H9 (cell line): ENCODE results near the gene FRY. TPM values are rescaled to one million over a fixed set of nuclear protein-coding genes. Genes with fewer than 3 reads are reported as not detected.

Experiments
- DNase-seq: peaks from one replicate; pipeline ENCODE4 v3.0.0-alpha.2; 2017
- H2AFZ ChIP-seq: one replicate; pipeline ENCODE4 v1.6.1; 2013; ENCODE audit warnings: mild to moderate bottlenecking, low read length, control low read depth, moderate library complexity
- H2AK5ac ChIP-seq: 2 replicates; pipeline ENCODE4 v1.6.1; 2013; ENCODE audit warnings: low read length, control low read depth, mixed read lengths; ENCODE audit not compliant: insufficient read length
- H2BK120ac ChIP-seq: one replicate; pipeline ENCODE4 v1.6.1; 2013; ENCODE audit warnings: low read depth, mild to moderate bottlenecking, low read length, control low read depth, inconsistent platforms; ENCODE audit not compliant: poor library complexity, severe bottlenecking
- H2BK12ac ChIP-seq: 2 replicates; pipeline ENCODE4 v1.6.1; 2013; ENCODE audit warnings: low read length, control low read depth, mixed read lengths, low read depth; ENCODE audit not compliant: insufficient read length
- H2BK15ac ChIP-seq: 2 replicates; pipeline ENCODE4 v1.6.1; 2013; ENCODE audit warnings: low read depth, low read length, control low read depth
- H2BK20ac ChIP-seq: one replicate; pipeline ENCODE4 v1.6.1; 2013; ENCODE audit warnings: low read depth, mild to moderate bottlenecking, low read length, control low read depth, inconsistent platforms; ENCODE audit not compliant: poor library complexity, severe bottlenecking
- H2BK5ac ChIP-seq: 2 replicates; pipeline ENCODE4 v1.6.1; 2013; ENCODE audit warnings: low read length, control low read depth, mixed read lengths; ENCODE audit not compliant: insufficient read length
- H3K14ac ChIP-seq: 2 replicates; pipeline ENCODE4 v1.6.1; 2013; ENCODE audit warnings: low read length, control low read depth; ENCODE audit not compliant: insufficient read depth
- H3K18ac ChIP-seq: 2 replicates; pipeline ENCODE4 v1.6.1; 2013; ENCODE audit warnings: low read depth, mild to moderate bottlenecking, mixed read lengths, low read length, control low read depth; ENCODE audit not compliant: insufficient read length
- H3K23ac ChIP-seq: 2 replicates; pipeline ENCODE4 v1.6.1; 2013; ENCODE audit warnings: low read length, control low read depth, mixed read lengths, low read depth; ENCODE audit not compliant: insufficient read length
- H3K23me2 ChIP-seq: 2 replicates; pipeline ENCODE4 v1.6.1; 2013; ENCODE audit warnings: low read depth, mild to moderate bottlenecking, mixed read lengths, low read length, control low read depth; ENCODE audit not compliant: insufficient read length, poor library complexity, severe bottlenecking
- H3K27ac ChIP-seq: 2 replicates; pipeline ENCODE4 v1.5.1; 2013; ENCODE audit warnings: low read length, control low read depth, mixed read lengths, low read depth; ENCODE audit not compliant: insufficient read length
- H3K27me3 ChIP-seq: 2 replicates; pipeline ENCODE4 v1.6.1; 2013; ENCODE audit warnings: low read length, control low read depth, inconsistent platforms; ENCODE audit not compliant: insufficient read depth
- H3K4ac ChIP-seq: 2 replicates; pipeline ENCODE4 v1.6.1; 2013; ENCODE audit warnings: low read depth, mild to moderate bottlenecking, control low read depth, inconsistent platforms, low read length, moderate library complexity
- H3K4me1 ChIP-seq: 2 replicates; pipeline ENCODE4 v1.6.1; 2013; ENCODE audit warnings: low read length, control low read depth, inconsistent platforms; ENCODE audit not compliant: insufficient read depth
- H3K4me2 ChIP-seq: 2 replicates; pipeline ENCODE4 v1.6.1; 2013; ENCODE audit warnings: low read length, control low read depth, mixed read lengths; ENCODE audit not compliant: insufficient read length, insufficient read depth
- H3K56ac ChIP-seq: 2 replicates; pipeline ENCODE4 v1.6.1; 2013; ENCODE audit warnings: low read depth, mild to moderate bottlenecking, mixed read lengths, low read length, control low read depth; ENCODE audit not compliant: insufficient read length
- H3K79me1 ChIP-seq: 2 replicates; pipeline ENCODE4 v1.6.1; 2013; ENCODE audit warnings: low read depth, mild to moderate bottlenecking, moderate library complexity, low read length, control low read depth, inconsistent platforms; ENCODE audit not compliant: insufficient read depth, poor library complexity, severe bottlenecking
- H3K79me2 ChIP-seq: 2 replicates; pipeline ENCODE4 v1.6.1; 2013; ENCODE audit warnings: low read length, control low read depth, inconsistent platforms; ENCODE audit not compliant: insufficient read depth
- H3K9ac ChIP-seq: 2 replicates; pipeline ENCODE4 v1.6.1; 2013; ENCODE audit warnings: low read length, control low read depth, mixed read lengths; ENCODE audit not compliant: insufficient read length; ENCODE audit errors: extremely low read depth
- H3K9me3 ChIP-seq: one replicate; pipeline ENCODE4 v1.6.1; 2013; ENCODE audit warnings: low read depth, low read length, inconsistent platforms; ENCODE audit not compliant: control insufficient read depth
- H3T11ph ChIP-seq: one replicate; pipeline ENCODE4 v1.6.1; 2013; ENCODE audit warnings: mild to moderate bottlenecking, low read length, control low read depth, inconsistent platforms
- H4K20me1 ChIP-seq: one replicate; pipeline ENCODE4 v1.6.1; 2013; ENCODE audit not compliant: control insufficient read depth, insufficient read length, insufficient read depth
- H4K5ac ChIP-seq: 2 replicates; pipeline ENCODE4 v1.6.1; 2013; ENCODE audit warnings: low read depth, mild to moderate bottlenecking, mixed read lengths, low read length, control low read depth; ENCODE audit not compliant: insufficient read length
- H4K8ac ChIP-seq: replicated peaks from 2 replicates; pipeline ENCODE4 v1.6.1; 2013; ENCODE audit warnings: low read length, control low read depth, mixed read lengths, low read depth; ENCODE audit not compliant: insufficient read length
- H4K91ac ChIP-seq: 2 replicates; pipeline ENCODE4 v1.6.1; 2013; ENCODE audit warnings: low read depth, mild to moderate bottlenecking, moderate library complexity, mixed read lengths, low read length, control low read depth; ENCODE audit not compliant: insufficient read length
- H3K27ac Mint-ChIP-seq, 3 experiments: 2 replicates in 2 of 3; 3 replicates in 1 of 3; pipeline ENCODE4 v1.8.0; 2020 to 2021; ENCODE audit warnings: mixed read lengths in 3 of 3, mild to moderate bottlenecking in 1 of 3, moderate library complexity in 1 of 3
- H3K27me3 Mint-ChIP-seq: 2 replicates; pipeline ENCODE4 v1.8.0; 2021; ENCODE audit warnings: low read depth, mild to moderate bottlenecking, moderate library complexity, mixed read lengths
- H3K36me3 Mint-ChIP-seq, 3 experiments: 2 replicates in 2 of 3; 3 replicates in 1 of 3; pipeline ENCODE4 v1.8.0; 2020 to 2021; ENCODE audit warnings: low read depth in 3 of 3, mixed read lengths in 3 of 3; ENCODE audit not compliant: insufficient read depth in 1 of 3
- H3K4me1 Mint-ChIP-seq, 2 experiments: 2 replicates each; pipeline ENCODE4 v1.8.0; 2020; ENCODE audit warnings: mixed read lengths in 2 of 2
- H3K4me3 Mint-ChIP-seq, 2 experiments: 2 replicates in 1 of 2; 3 replicates in 1 of 2; pipeline ENCODE4 v1.8.0; 2020 to 2021; ENCODE audit warnings: mild to moderate bottlenecking in 2 of 2, mixed read lengths in 2 of 2, moderate library complexity in 1 of 2
- H3K9me3 Mint-ChIP-seq, 2 experiments: 2 replicates in 1 of 2; 3 replicates in 1 of 2; pipeline ENCODE4 v1.8.0; 2020; ENCODE audit warnings: mild to moderate bottlenecking in 2 of 2, mixed read lengths in 2 of 2, moderate library complexity in 1 of 2
- WGBS: extraction: QIAGEN DNeasy Blood & Tissue Kit; methylation state at CpG from one replicate; pipeline ENCODE4 v1.1.7; 2013; ENCODE audit warnings: missing lambda C conversion rate, low lambda C conversion rate, mixed read lengths; ENCODE audit not compliant: insufficient read length; ENCODE audit errors: extremely low coverage; 5-methylcytosine and 5-hydroxymethylcytosine counted together
- total RNA-seq: library from RNA; stranded (reverse); gene quantifications from 2 replicates; pipeline ENCODE4 v1.2.1, GENCODE V29; 2021
- TF ChIP-seq, protein P1 (sequence below): fragments of 200-600 bp; sonication (generic); conservative IDR thresholded peaks from 3 replicates; pipeline ENCODE4 v1.8.0; 2021; ENCODE audit warnings: antibody characterized with exemption, mild to moderate bottlenecking

The FRY gene
- total RNA-seq, 1 experiment from 2014 or later, result 5.2 TPM

DNA sequence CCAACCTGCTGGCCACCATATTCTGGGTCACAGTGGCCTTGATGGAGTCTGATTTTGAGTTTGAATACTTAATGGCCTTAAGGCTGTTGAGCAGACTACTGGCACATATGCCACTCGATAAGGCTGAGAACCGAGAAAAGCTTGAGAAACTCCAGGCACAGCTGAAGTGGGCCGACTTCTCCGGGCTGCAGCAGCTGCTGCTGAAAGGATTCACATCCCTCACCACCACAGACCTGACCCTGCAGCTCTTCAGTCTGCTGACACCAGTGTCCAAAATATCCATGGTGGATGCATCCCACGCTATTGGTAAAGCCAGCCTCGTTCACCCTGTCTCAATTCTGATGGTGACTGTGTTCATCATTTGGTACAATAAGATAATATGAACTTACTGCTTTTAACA is 206.1 kb downstream of the FRY start:
- H3K27ac Mint-ChIP-seq, result no peak overlapping the region; a peak in 1 of 7 replicates
- no peak overlapping the region for H3K14ac ChIP-seq
- H3K4me2 ChIP-seq, result no peak overlapping the region
- peaks cover 0 to 6% (median 4%) of the 10 kb centered on the region in 3 experiments; a peak in 3 of 7 replicates for H3K36me3 Mint-ChIP-seq
- H4K8ac ChIP-seq, result no peak overlapping the region
- H3K56ac ChIP-seq, result no peak overlapping the region
- TF ChIP-seq, protein P1, sequence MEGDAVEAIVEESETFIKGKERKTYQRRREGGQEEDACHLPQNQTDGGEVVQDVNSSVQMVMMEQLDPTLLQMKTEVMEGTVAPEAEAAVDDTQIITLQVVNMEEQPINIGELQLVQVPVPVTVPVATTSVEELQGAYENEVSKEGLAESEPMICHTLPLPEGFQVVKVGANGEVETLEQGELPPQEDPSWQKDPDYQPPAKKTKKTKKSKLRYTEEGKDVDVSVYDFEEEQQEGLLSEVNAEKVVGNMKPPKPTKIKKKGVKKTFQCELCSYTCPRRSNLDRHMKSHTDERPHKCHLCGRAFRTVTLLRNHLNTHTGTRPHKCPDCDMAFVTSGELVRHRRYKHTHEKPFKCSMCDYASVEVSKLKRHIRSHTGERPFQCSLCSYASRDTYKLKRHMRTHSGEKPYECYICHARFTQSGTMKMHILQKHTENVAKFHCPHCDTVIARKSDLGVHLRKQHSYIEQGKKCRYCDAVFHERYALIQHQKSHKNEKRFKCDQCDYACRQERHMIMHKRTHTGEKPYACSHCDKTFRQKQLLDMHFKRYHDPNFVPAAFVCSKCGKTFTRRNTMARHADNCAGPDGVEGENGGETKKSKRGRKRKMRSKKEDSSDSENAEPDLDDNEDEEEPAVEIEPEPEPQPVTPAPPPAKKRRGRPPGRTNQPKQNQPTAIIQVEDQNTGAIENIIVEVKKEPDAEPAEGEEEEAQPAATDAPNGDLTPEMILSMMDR, result no peak
- no peaks in the 10 kb centered on the region for H3K4me1 ChIP-seq
- no peak overlapping the region for H2BK20ac ChIP-seq
- H4K20me1 ChIP-seq, result no peaks in the 10 kb centered on the region
- H2BK120ac ChIP-seq, result no peak overlapping the region
- H3K9me3 Mint-ChIP-seq, result no peaks in the 10 kb centered on the region
- no peaks in the 10 kb centered on the region for H3K79me2 ChIP-seq
- no peak overlapping the region for H4K5ac ChIP-seq
- H3K27me3 Mint-ChIP-seq, result no peaks in the 10 kb centered on the region
- H3K4ac ChIP-seq, result no peak overlapping the region
- H2AK5ac ChIP-seq, result no peak overlapping the region
- no peak overlapping the region for H3T11ph ChIP-seq
- WGBS, result no CpG with 5 or more reads among the region's 6 CpGs
- no peak overlapping the region for H3K9ac ChIP-seq
- no peak overlapping the region for H2AFZ ChIP-seq
- H3K27ac ChIP-seq, result no peak overlapping the region
- H4K91ac ChIP-seq, result no peak overlapping the region
- no peak overlapping the region for H3K18ac ChIP-seq
- H3K79me1 ChIP-seq, result no peaks in the 10 kb centered on the region
- H3K27me3 ChIP-seq, result no peaks in the 10 kb centered on the region
- H3K4me3 Mint-ChIP-seq, result no peak overlapping the region
- H2BK5ac ChIP-seq, result no peak overlapping the region
- no peak for DNase-seq
- H3K9me3 ChIP-seq, result no peaks in the 10 kb centered on the region
- peaks cover 0 to 5% of the 10 kb centered on the region in 2 experiments; a peak in 2 of 4 replicates for H3K4me1 Mint-ChIP-seq
- no peak overlapping the region for H2BK15ac ChIP-seq
- no peak overlapping the region for H2BK12ac ChIP-seq
- H3K23me2 ChIP-seq, result no peaks in the 10 kb centered on the region
- H3K23ac ChIP-seq, result no peak overlapping the region
